GM19438 (cell line): ENCODE measurements around the gene GDF11.
A peak's percentile ranks its signal among the peaks of the same experiment; 100 is the strongest.

ENCODE experiments used
- ATAC-seq: cut with Tn5 transposase; IDR thresholded peaks from one replicate; pipeline ENCODE4 v1.9.1; 2021; ENCODE audit warnings: low read depth; ENCODE audit not compliant: unreplicated experiment

The GDF11 gene

DNA sequence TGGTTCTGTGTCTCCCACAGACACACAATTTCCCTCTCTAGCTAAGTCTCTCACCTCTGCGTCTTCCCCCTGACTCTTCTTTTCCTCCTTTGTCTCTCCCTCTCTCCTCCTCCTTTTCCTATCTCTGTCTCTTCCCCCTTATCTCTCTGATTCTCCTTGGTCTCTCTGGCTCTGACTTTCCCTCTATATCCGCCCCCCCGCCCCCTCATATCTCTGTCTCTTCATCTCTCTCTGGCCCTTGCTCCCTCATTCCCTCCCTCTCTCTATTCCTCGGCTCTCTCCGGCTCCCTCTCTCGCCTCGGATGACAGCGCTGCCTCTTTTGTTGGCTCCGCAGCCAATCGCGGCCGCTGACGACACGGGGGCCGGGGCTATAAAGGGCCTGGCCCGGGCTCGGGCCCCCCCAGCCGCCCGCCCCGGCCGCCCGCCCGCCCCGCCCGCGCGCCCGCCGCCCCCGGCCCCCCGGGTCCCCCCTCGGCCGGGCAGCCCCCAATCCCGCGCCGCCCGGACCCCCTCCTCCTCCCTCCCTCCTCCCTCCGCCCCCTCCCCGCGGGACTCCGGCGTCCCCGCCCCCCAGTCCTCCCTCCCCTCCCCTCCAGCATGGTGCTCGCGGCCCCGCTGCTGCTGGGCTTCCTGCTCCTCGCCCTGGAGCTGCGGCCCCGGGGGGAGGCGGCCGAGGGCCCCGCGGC, at the start of gene GDF11:
Gene GDF11, plus strand, starts transcription at position 404 of the 687 bp plus-strand sequence. Its CDS starts 195 bp downstream, at position 599.
- peak; percentile 23 for ATAC-seq

DNA sequence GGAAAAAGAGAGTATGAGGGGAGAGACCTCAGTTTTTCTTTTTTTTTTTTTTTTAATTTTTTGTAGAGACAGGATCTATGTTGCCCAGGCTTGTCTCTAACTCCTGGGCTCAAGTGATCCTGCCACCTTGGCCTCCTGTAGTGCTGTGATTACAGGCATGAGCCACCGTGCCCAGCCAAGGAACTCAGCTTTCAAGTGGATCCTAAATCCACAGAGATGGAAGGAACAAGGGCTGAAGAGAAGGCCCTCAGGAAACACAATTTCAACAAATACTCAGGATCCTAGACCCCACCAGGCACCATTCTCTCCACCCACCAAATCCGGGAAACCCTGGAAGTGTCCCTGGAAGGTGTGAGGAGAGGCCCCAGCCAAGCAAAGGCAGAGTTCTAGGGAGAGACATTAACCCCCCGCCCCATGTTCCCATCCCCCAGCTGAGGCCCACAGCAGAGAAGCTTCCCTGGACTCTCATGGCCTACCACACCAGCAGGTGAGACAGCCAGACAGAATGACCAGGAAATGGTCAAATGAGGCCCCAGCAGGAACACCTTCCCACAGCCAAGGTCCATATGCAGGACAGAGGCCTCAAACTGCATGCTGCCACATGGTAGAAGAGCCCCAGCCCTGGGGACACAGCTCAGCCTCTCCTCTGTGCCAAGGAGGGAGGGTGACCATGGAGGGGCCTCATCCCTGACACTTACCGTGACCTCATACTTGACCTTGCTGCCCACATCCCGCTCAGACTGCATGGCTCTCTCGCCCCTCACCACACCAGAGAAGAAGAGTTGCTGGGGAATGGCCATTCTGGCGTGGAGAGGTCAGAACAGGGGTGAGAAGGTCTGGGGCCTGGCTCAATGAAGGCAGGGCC, 49.4 kb upstream of the GDF11 start:
- no peak for ATAC-seq

DNA sequence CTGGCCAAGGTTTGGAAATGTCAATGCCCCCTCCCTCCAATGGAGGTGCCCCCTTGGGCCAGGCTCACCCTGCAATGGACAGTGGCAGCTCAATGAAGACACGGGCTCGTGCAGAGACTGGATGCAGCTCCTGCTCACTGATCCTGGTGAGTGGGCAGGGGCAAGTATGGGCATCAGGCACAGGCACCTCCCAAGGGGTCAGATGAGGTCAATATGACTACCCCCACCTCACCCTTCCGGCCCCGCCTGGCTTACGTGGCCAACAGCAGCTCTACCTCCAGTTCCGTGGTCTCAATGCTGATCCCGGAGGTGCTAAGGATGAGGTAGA, 48.8 kb upstream of the GDF11 start:
- no peak for ATAC-seq

DNA sequence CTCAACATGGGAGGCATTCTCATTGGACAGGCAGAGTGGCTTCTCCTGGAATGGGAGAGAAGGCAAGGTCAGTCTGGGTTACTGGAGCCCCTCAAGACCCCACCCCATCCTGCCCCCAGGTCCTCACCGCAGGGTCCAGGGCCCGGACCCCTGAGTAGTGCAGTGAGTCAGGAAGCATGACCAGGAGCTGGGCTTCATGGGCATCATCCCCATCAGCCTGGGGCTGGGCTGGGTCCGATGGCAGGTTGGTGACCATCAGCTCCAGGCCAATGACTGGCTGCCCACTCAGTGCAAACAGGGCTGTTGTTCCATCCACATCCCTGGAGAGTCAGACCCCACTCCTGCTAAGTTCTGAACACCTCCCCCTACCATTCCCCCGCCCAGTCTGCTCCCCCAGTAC, 48.3 kb upstream of the GDF11 start:
- no peak for ATAC-seq

DNA sequence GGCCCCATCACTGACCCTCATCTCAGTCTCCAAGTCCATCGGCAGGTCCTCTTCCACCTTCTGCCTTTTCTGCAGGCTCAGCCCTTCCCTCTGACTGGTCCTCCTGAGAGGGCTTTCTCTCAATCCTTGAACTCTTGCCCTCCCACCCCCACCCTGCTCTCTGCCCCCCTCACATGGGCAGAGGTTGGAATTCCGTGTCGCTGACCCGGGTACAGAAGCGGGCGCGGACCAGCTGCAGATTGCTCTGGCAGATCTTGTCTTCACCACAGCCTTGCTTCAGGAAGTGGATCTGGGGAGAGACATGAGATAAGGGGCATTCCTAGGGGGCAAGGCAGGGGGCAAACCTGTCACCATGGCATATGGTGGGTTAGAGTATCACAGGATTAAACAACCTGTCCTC, 47.6 kb upstream of the GDF11 start:
- no peak for ATAC-seq

DNA sequence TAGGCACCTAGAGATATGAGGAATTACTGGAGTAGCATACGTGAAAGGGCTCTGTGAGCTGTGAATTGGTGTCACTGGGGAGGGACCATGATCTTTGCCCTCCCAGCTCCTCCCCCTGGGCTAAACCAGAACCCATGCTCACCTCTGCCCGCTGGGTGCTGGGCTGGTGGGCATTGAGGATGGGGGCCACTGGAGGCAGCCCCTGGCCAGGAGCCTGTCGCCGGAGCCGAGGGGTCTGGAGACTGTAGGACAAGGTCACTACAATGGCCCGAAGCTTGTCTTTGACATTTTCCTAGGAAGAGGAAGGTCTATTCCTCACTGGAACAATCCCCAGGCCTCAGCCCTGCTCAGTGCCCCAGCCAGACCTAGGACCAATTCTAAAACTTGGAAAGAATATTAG, 46.8 kb upstream of the GDF11 start:
- ATAC-seq: no peak

DNA sequence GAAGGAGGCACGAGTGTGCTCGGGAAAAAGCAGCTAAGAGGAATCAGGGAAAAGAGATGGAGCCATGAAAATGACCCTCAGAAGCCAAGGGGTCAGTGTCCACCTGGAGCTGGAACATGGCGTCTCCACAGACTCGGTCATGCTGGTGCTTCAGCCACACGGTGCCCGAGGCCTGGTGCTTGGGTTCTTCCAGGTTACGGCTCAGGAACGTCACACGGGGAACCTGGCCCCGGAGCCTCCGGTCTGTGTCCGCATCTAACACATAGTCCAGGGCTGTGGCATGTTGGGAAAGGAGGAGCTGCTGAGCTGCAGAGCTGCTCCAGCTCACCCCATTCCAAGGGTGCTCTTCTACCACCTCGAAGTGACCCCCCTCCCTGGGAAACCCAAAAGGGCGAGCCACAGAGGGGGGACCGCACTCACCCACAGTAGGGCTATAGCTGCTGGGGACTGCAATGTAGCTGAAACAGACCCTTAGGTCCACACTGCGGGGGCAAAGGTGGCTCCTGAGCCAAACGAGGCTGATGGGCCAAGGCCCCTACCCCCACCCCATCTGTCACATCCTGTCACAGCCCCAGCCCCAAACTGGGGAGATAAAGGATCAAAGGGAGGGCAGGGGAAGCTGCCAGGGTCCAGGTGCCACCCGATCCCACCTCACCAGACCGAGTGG, 46.0 kb upstream of the GDF11 start:
- no peak for ATAC-seq

DNA sequence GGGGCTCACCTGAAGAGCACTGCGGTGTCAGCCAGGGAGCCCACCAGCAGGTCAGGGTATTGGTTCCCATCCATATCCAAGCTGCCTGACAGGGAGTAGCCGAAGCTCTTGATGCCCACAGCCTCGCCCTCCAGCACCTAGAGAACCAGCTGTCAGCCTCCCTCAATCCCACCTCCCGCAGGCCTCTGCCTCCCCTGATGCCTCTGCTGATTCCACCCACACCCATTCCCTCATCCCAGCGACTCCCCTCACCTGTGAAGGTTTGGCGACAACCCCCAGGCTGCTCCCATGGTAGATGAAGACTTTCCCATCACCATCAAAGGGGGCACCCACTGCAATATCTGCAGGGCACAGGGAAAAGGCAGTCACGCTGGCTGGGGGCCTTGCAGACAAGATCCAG, 45.2 kb upstream of the GDF11 start:
- ATAC-seq: no peak

DNA sequence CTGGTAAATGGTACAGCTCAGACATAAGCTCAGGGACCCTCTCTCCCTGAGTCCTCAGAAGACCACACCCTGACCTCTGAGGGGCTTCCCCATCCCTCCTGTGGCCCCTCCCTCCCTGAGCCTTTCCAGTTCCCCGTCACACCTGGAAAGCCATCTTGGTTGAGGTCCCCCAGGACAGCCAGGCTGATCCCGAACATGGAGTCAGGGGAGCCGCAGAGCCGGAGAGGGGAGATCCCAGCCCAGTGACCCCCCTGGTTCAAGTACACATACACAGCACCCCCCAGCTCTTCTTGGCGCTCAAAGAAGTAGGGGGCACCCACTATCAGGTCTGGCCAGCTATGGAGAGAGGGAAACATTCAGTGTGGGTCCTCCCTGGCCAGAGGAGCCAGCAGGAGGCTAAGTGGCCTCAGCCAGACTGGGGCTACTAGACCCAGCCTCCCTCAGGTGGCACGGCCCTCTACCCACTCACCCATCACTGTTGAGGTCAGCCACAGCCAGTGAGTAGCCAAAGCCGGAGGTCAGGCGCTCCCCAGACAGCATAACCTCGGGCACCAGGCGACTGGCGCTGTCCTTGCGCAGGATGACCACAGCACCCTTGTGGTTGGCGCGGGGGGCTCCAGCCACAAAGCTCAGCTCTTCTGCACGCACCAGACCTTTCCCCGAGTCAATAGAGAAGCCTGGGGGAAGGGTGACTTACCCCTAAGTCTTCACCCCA, 44.5 kb upstream of the GDF11 start:
- ATAC-seq: no peak

DNA sequence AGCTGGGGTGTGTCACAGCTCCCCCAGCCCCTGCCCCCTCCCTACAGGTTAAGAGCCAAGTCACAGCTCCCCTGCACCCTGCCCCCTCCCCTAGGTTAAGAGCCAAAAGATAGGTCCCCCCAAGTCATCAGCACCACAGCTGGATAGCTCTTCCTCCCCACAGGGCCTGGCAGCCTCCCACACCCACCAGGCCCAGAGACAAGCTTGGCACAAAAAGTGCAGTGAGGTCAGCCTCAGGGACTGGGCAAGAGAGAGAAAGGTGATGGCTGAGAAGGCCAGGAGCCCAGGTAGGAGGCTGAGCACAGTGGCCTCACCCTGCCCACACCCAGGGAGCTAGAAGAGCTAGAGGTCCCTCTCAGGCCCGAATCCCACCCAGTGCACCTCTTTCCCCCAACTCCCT, 44.0 kb upstream of the GDF11 start:
- no peak for ATAC-seq

DNA sequence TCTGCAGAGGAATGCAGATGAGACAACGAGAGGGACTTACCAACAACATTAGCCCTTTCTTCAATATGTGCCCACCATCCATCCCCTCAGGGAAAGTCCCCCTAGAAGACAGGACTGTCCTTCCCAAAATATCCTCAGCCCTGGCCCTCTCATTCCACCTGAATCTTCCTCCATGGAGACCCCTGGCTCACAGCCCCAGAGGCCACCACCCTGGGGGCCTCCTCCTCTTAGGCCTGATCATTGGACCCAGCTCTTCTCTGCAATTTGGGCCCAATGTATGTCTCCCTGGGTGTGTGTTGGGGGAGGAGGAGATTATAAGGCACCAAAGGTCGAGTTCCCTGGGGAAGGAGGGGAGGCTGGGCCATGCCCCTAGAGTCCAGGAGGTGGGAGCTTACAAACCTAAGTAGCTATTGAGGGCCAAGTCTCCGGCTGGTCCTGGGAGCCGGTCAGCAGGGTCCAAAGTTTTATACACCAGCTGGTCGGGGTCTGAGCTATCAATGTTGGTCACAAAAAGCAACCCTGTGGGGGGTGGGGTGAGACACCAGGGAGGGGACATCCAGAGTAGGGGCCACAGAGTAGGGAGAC, 43.4 kb upstream of the GDF11 start:
- ATAC-seq: no peak

DNA sequence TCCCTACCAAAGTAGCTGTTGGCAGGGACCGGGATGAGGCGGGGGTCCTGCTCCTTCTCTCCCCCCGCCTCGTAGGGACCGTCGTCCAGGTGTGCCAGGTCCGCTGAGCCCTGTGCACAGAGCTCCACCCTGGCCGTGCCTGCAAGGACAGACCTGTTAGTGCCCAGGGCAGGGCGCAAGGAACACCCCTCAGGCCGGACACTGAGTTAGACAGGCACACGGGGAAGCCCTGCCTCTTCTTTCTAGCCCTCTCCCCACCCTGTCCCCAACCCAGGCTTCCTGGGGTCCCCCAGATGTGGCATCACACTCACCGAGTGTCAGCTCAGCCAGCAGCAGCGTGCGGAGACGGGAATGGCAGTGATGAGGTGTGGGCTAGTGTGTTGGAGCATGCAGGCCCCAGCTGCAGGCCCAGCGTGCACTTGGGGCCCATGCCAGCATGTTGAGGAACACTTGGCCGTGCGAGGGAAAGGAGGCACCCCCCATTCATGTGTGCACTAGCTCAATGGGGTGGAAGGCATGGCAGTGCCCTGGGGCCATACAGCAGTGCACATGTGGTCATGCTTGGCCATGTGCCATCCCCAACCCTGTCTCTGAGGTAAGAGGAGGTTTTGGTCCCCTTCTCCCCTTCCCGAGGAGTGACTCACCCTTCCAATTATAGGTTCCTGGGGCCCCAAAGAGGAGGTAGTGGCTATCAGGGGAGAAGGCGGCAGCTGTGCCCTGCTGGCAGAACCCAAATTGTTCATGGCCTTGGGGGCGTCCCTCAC, 42.5 kb upstream of the GDF11 start:
- no peak for ATAC-seq

DNA sequence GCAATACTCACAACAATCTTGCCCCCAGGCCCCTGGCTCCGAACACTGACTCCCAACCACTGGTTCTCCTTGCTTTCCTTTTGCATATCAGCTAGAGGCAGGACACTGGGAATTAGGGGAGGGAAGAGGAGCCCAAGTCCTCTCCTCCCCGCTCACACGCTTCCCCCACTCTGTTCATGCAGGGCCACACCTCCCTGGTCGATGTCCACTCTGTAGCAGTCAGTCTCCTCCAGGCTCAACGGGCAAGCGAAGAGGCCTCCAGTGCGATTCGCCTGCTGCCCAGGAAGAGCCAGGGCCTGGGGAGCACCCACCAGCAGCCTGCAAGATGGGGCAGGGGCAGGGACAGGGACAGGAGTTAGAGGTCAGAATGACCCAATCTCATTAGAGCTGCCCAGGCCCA, 40.1 kb upstream of the GDF11 start:
- ATAC-seq: no peak

DNA sequence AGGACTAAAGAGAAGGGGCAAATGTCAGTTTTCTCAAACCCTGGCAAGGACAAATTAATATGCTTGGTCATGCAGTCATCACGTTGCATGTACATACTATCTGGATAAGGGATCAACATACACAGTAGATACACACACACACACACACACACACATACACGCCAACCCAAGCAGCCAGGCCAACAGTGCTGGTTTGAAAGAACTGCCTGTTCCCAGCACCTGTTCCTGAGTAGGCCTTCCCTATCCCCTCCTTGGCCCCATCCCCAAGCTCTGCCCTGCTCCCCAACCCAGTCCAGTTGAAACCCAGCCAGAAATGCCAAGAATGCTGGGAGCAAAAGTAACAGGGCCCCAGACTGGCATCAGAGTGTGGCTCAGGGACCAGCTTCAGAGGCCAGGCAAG, 39.6 kb upstream of the GDF11 start:
- no peak for ATAC-seq

DNA sequence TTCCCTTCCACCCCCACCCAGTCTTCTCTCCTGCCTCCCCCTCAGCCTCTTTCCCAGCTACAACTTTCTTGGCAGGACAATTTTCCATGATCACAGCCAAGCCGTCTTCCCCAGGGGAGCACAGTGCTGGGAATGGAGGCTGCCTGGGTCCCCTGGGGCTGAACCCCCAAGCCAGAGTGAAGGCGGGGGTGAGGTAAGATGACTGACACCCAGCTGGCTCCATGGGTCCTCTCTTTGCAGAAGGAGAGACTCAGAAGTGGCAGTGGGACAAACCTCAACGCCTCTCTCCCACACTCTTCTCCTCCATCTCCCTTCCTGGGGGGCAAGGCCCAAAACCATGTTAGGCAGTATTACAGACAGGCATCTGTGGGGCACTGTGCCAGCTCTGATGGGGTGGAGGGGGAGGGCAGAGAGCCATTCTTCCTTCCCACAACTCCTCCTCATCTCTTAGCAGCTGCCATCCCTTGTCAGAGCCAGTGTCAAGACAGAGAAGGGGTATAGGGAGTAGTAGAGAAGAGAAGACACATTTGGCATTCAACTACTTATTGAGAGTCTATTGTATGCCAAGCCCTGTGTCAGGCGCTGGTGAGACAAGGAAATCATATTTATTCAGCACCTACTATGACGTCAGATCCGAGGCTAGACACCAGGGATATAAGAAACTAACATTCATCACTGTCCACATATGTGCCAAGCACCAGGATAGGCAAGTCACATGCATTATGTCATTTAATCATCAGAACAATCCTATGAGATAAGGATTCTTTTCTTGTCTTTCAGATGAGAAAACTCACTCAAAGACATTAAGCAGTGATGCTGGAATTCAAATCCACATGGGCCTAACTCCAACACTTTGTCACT, 38.8 kb upstream of the GDF11 start:
- ATAC-seq: no peak

DNA sequence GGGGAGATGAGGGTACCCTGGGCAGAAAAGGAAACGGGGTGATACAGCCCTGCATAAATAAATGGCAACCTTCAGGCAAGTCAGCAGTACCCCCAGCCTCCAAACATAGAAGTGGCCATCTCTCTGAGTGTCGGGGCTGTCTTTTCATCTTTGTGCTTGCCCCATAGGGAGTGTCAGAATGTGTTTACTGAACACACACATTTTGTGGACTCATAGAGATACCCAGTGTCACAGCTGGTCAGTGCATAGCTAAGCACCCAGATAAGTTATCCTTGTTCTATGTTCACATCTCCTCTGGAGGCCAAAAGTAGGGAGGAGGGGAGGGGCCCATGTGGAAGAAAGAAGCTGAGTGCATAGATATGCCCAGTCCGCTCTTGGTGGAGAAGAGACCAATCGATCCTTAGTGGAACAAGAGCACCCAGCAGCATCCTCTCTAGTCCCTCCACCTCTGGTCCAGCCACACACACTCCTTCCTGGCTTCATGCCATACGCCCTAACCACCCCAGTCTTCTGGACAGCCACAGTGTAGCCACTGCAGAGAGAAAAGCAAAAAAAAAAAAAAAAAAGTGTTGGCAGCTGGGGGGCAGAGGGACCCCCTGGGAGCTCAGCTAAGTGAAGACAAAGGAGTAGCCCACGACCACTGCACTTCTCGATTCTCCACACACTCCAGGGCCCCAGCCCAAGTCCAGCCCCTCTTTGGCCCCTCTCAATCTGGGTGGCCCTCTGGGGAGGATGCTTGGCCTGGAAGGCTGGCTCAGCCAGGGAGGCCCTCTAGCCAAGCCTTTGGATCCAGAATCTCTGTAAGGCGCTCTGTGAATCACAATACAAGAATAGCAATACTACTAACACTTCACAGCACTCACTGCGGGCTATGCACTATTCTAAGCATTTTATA, 37.9 kb upstream of the GDF11 start:
- no peak for ATAC-seq

DNA sequence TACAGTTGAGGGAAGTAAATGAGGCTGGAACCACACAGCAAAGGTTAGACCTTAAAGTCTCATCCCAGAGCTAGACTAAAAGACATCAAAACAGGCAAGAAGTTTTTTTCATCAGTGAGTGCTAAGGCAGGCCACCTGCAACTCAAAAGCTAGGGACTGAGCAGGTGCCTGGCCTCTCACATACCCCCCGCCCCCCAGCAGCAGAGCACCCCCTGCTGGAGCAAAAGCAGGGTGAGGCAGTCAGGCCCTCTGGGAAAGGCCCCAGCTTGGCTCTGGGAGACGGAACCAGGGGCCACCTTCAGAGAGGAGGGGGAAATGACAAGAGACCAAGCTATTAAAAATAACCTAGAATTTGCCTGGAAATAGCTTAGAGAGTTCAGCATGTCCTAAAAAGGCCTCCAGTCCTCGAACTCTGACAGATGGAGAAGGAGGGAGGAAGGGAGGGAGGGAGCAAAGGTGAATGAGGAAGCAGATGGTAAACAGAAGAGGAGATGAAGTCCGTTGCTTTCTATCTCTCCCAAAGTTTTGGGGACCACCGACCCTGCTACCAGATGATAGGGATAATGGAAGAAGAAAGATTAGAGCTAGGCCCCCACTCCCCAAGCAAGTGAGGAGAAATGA, 37.0 kb upstream of the GDF11 start:
- no peak for ATAC-seq
